H9 (cell line): Measurements from ENCODE around the gene TEX55. TPM values are rescaled to one million over a fixed set of nuclear protein-coding genes. Genes with fewer than 3 reads are reported as not detected.

Experiments used
- DNase-seq: peaks from one replicate; pipeline ENCODE4 v3.0.0-alpha.2; 2017
- H2AFZ ChIP-seq: one replicate; pipeline ENCODE4 v1.6.1; 2013; ENCODE audit warnings: mild to moderate bottlenecking, low read length, control low read depth, moderate library complexity
- H2AK5ac ChIP-seq: 2 replicates; pipeline ENCODE4 v1.6.1; 2013; ENCODE audit warnings: low read length, control low read depth, mixed read lengths; ENCODE audit not compliant: insufficient read length
- H2BK120ac ChIP-seq: one replicate; pipeline ENCODE4 v1.6.1; 2013; ENCODE audit warnings: low read depth, mild to moderate bottlenecking, low read length, control low read depth, inconsistent platforms; ENCODE audit not compliant: poor library complexity, severe bottlenecking
- H2BK12ac ChIP-seq: 2 replicates; pipeline ENCODE4 v1.6.1; 2013; ENCODE audit warnings: low read length, control low read depth, mixed read lengths, low read depth; ENCODE audit not compliant: insufficient read length
- H2BK15ac ChIP-seq: 2 replicates; pipeline ENCODE4 v1.6.1; 2013; ENCODE audit warnings: low read depth, low read length, control low read depth
- H2BK20ac ChIP-seq: one replicate; pipeline ENCODE4 v1.6.1; 2013; ENCODE audit warnings: low read depth, mild to moderate bottlenecking, low read length, control low read depth, inconsistent platforms; ENCODE audit not compliant: poor library complexity, severe bottlenecking
- H2BK5ac ChIP-seq: 2 replicates; pipeline ENCODE4 v1.6.1; 2013; ENCODE audit warnings: low read length, control low read depth, mixed read lengths; ENCODE audit not compliant: insufficient read length
- H3K14ac ChIP-seq: 2 replicates; pipeline ENCODE4 v1.6.1; 2013; ENCODE audit warnings: low read length, control low read depth; ENCODE audit not compliant: insufficient read depth
- H3K18ac ChIP-seq: 2 replicates; pipeline ENCODE4 v1.6.1; 2013; ENCODE audit warnings: low read depth, mild to moderate bottlenecking, mixed read lengths, low read length, control low read depth; ENCODE audit not compliant: insufficient read length
- H3K23ac ChIP-seq: 2 replicates; pipeline ENCODE4 v1.6.1; 2013; ENCODE audit warnings: low read length, control low read depth, mixed read lengths, low read depth; ENCODE audit not compliant: insufficient read length
- H3K23me2 ChIP-seq: 2 replicates; pipeline ENCODE4 v1.6.1; 2013; ENCODE audit warnings: low read depth, mild to moderate bottlenecking, mixed read lengths, low read length, control low read depth; ENCODE audit not compliant: insufficient read length, poor library complexity, severe bottlenecking
- H3K27ac ChIP-seq: 2 replicates; pipeline ENCODE4 v1.5.1; 2013; ENCODE audit warnings: low read length, control low read depth, mixed read lengths, low read depth; ENCODE audit not compliant: insufficient read length
- H3K27me3 ChIP-seq: 2 replicates; pipeline ENCODE4 v1.6.1; 2013; ENCODE audit warnings: low read length, control low read depth, inconsistent platforms; ENCODE audit not compliant: insufficient read depth
- H3K4ac ChIP-seq: 2 replicates; pipeline ENCODE4 v1.6.1; 2013; ENCODE audit warnings: low read depth, mild to moderate bottlenecking, control low read depth, inconsistent platforms, low read length, moderate library complexity
- H3K4me1 ChIP-seq: 2 replicates; pipeline ENCODE4 v1.6.1; 2013; ENCODE audit warnings: low read length, control low read depth, inconsistent platforms; ENCODE audit not compliant: insufficient read depth
- H3K4me2 ChIP-seq: 2 replicates; pipeline ENCODE4 v1.6.1; 2013; ENCODE audit warnings: low read length, control low read depth, mixed read lengths; ENCODE audit not compliant: insufficient read length, insufficient read depth
- H3K56ac ChIP-seq: 2 replicates; pipeline ENCODE4 v1.6.1; 2013; ENCODE audit warnings: low read depth, mild to moderate bottlenecking, mixed read lengths, low read length, control low read depth; ENCODE audit not compliant: insufficient read length
- H3K79me1 ChIP-seq: 2 replicates; pipeline ENCODE4 v1.6.1; 2013; ENCODE audit warnings: low read depth, mild to moderate bottlenecking, moderate library complexity, low read length, control low read depth, inconsistent platforms; ENCODE audit not compliant: insufficient read depth, poor library complexity, severe bottlenecking
- H3K79me2 ChIP-seq: 2 replicates; pipeline ENCODE4 v1.6.1; 2013; ENCODE audit warnings: low read length, control low read depth, inconsistent platforms; ENCODE audit not compliant: insufficient read depth
- H3K9ac ChIP-seq: 2 replicates; pipeline ENCODE4 v1.6.1; 2013; ENCODE audit warnings: low read length, control low read depth, mixed read lengths; ENCODE audit not compliant: insufficient read length; ENCODE audit errors: extremely low read depth
- H3K9me3 ChIP-seq: one replicate; pipeline ENCODE4 v1.6.1; 2013; ENCODE audit warnings: low read depth, low read length, inconsistent platforms; ENCODE audit not compliant: control insufficient read depth
- H3T11ph ChIP-seq: one replicate; pipeline ENCODE4 v1.6.1; 2013; ENCODE audit warnings: mild to moderate bottlenecking, low read length, control low read depth, inconsistent platforms
- H4K20me1 ChIP-seq: one replicate; pipeline ENCODE4 v1.6.1; 2013; ENCODE audit not compliant: control insufficient read depth, insufficient read length, insufficient read depth
- H4K5ac ChIP-seq: 2 replicates; pipeline ENCODE4 v1.6.1; 2013; ENCODE audit warnings: low read depth, mild to moderate bottlenecking, mixed read lengths, low read length, control low read depth; ENCODE audit not compliant: insufficient read length
- H4K8ac ChIP-seq: replicated peaks from 2 replicates; pipeline ENCODE4 v1.6.1; 2013; ENCODE audit warnings: low read length, control low read depth, mixed read lengths, low read depth; ENCODE audit not compliant: insufficient read length
- H4K91ac ChIP-seq: 2 replicates; pipeline ENCODE4 v1.6.1; 2013; ENCODE audit warnings: low read depth, mild to moderate bottlenecking, moderate library complexity, mixed read lengths, low read length, control low read depth; ENCODE audit not compliant: insufficient read length
- H3K27ac Mint-ChIP-seq, 3 experiments: 2 replicates in 2 of 3; 3 replicates in 1 of 3; pipeline ENCODE4 v1.8.0; 2020 to 2021; ENCODE audit warnings: mixed read lengths in 3 of 3, mild to moderate bottlenecking in 1 of 3, moderate library complexity in 1 of 3
- H3K27me3 Mint-ChIP-seq: 2 replicates; pipeline ENCODE4 v1.8.0; 2021; ENCODE audit warnings: low read depth, mild to moderate bottlenecking, moderate library complexity, mixed read lengths
- H3K36me3 Mint-ChIP-seq, 3 experiments: 2 replicates in 2 of 3; 3 replicates in 1 of 3; pipeline ENCODE4 v1.8.0; 2020 to 2021; ENCODE audit warnings: low read depth in 3 of 3, mixed read lengths in 3 of 3; ENCODE audit not compliant: insufficient read depth in 1 of 3
- H3K4me1 Mint-ChIP-seq, 2 experiments: 2 replicates each; pipeline ENCODE4 v1.8.0; 2020; ENCODE audit warnings: mixed read lengths in 2 of 2
- H3K4me3 Mint-ChIP-seq, 2 experiments: 2 replicates in 1 of 2; 3 replicates in 1 of 2; pipeline ENCODE4 v1.8.0; 2020 to 2021; ENCODE audit warnings: mild to moderate bottlenecking in 2 of 2, mixed read lengths in 2 of 2, moderate library complexity in 1 of 2
- H3K9me3 Mint-ChIP-seq, 2 experiments: 2 replicates in 1 of 2; 3 replicates in 1 of 2; pipeline ENCODE4 v1.8.0; 2020; ENCODE audit warnings: mild to moderate bottlenecking in 2 of 2, mixed read lengths in 2 of 2, moderate library complexity in 1 of 2
- WGBS: extraction: QIAGEN DNeasy Blood & Tissue Kit; methylation state at CpG from one replicate; pipeline ENCODE4 v1.1.7; 2013; ENCODE audit warnings: missing lambda C conversion rate, low lambda C conversion rate, mixed read lengths; ENCODE audit not compliant: insufficient read length; ENCODE audit errors: extremely low coverage; 5-methylcytosine and 5-hydroxymethylcytosine counted together
- total RNA-seq: library from RNA; stranded (reverse); gene quantifications from 2 replicates; pipeline ENCODE4 v1.2.1, GENCODE V29; 2021
- TF ChIP-seq, protein P1 (sequence below): fragments of 200-600 bp; sonication (generic); conservative IDR thresholded peaks from 3 replicates; pipeline ENCODE4 v1.8.0; 2021; ENCODE audit warnings: antibody characterized with exemption, mild to moderate bottlenecking

Gene TEX55
- total RNA-seq, 1 experiment from 2014 or later: not detected

DNA sequence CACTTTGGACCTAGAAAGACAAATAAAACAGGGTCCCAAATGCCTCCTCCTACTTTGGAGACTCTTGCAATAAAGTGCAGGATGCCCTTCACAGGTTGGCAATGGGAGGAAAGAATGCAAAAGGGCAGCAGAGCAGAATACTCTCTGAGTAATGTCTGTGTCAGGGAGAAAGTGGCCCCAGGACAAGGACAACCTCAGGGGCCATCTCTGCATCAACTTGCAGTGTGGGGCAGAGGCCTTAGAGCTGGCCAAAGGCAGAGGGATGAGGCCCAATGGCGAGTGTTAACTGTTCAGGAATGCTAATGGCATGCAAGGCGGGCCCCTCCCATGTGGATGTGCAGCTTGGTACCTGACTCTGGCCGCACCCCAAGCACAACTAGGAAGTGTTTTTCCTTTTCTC lies 35.8 kb downstream of the TEX55 start:
- H3K23ac ChIP-seq: no peak overlapping the region
- no peak overlapping the region for H3K4me2 ChIP-seq
- no peak overlapping the region for H2AK5ac ChIP-seq
- no peaks in the 10 kb centered on the region for H3K36me3 Mint-ChIP-seq
- no peak overlapping the region for H2BK120ac ChIP-seq
- no peaks in the 10 kb centered on the region for H3K4me1 ChIP-seq
- H3K23me2 ChIP-seq: no peaks in the 10 kb centered on the region
- no peak overlapping the region; a peak in 1 of 5 replicates for H3K4me3 Mint-ChIP-seq
- H3K9ac ChIP-seq: no peak overlapping the region
- no peak overlapping the region for H2BK15ac ChIP-seq
- no CpG with 5 or more reads among the region's 3 CpGs for WGBS
- no peak overlapping the region for H3K4ac ChIP-seq
- no peaks in the 10 kb centered on the region for H4K20me1 ChIP-seq
- peaks cover 0 to 4% of the 10 kb centered on the region in 2 experiments; a peak in 1 of 4 replicates for H3K4me1 Mint-ChIP-seq
- no peak overlapping the region for H3T11ph ChIP-seq
- H3K27ac Mint-ChIP-seq: no peak overlapping the region
- H3K56ac ChIP-seq: no peak overlapping the region
- no peaks in the 10 kb centered on the region for H3K9me3 ChIP-seq
- no peak overlapping the region for H2BK20ac ChIP-seq
- no peaks in the 10 kb centered on the region for H3K27me3 ChIP-seq
- no peaks in the 10 kb centered on the region for H3K79me1 ChIP-seq
- H3K14ac ChIP-seq: no peak overlapping the region
- no peak overlapping the region for H3K18ac ChIP-seq
- H3K79me2 ChIP-seq: no peaks in the 10 kb centered on the region
- H3K27me3 Mint-ChIP-seq: no peaks in the 10 kb centered on the region; the same call in 1 of the 2 replicates
- H2BK12ac ChIP-seq: no peak overlapping the region
- no peak overlapping the region for H4K91ac ChIP-seq
- TF ChIP-seq, protein P1, sequence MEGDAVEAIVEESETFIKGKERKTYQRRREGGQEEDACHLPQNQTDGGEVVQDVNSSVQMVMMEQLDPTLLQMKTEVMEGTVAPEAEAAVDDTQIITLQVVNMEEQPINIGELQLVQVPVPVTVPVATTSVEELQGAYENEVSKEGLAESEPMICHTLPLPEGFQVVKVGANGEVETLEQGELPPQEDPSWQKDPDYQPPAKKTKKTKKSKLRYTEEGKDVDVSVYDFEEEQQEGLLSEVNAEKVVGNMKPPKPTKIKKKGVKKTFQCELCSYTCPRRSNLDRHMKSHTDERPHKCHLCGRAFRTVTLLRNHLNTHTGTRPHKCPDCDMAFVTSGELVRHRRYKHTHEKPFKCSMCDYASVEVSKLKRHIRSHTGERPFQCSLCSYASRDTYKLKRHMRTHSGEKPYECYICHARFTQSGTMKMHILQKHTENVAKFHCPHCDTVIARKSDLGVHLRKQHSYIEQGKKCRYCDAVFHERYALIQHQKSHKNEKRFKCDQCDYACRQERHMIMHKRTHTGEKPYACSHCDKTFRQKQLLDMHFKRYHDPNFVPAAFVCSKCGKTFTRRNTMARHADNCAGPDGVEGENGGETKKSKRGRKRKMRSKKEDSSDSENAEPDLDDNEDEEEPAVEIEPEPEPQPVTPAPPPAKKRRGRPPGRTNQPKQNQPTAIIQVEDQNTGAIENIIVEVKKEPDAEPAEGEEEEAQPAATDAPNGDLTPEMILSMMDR: no peak
- DNase-seq: no peak
- H3K27ac ChIP-seq: no peak overlapping the region
- no peak overlapping the region for H2BK5ac ChIP-seq
- no peak overlapping the region for H4K5ac ChIP-seq
- no peak overlapping the region for H4K8ac ChIP-seq
- H2AFZ ChIP-seq: no peak overlapping the region
- no peaks in the 10 kb centered on the region; a peak in 1 of 5 replicates for H3K9me3 Mint-ChIP-seq
